Stimulated activated CD8-positive, alpha-beta memory T cell treated with anti-CD3 and anti-CD28 coated beads, Interleukin-12 subunit alpha, Interleukin-12 subunit beta, amount 100 ng/mL, for 4 hours (primary cell): ENCODE measurements around the gene SBF2.

Experiments used
- DNase-seq: peaks from one replicate; pipeline ENCODE4 v3.0.0-alpha.2; 2020; ENCODE audit warnings: low read depth

The SBF2 gene

GRCh38 chr11:10317776-10318526 is 23.9 kb upstream of the SBF2 start:
- DNase-seq, result no peak

DNA sequence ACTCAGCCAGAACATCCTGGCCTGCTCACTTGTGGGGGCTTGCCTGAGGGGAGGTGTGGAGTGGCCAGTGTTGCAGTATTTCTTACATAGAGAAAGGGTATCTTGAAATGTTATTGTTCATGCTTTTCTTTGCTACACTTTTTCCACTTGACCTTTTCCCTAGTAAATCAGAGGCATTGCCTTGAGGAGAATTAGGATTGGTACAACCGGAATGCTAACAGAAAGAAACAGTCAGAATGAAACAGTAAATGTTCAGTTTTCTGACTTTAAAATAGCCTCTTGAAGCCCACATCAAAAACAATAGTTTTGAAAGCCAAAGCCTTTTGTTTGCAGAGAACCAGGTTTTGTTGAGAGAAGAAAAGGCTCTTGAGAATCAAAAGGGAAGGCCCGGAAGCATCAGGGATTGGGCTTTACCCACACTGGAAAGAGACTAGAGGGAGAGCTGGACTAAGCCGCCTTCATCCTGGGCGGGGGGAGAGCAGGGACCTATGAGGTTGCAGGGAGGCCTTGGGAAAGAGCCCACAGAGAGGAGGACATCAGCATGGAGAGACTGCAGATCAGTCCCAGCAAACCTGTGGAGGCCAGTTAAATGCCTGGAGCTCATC is 23.2 kb upstream of the SBF2 start:
- no peak for DNase-seq

DNA sequence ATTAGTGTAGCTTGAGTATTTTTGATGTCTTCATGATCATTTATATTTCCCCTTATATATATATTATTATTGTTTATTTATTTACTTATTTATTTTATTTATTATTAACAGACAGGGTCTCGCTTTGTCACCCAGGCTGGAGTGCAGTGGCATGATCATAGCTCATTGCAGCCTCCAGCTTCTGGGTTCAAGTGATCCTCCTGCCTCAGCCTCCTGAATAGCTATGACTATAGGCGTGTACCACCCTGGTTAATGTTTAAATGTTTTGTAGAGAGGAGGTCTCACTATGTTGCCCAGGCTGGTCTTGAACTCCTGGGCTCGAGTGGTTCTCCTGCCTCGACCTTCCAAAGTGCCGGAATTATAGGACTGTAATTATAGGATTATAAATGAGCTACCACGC is 21.1 kb upstream of the SBF2 start:
- no peak for DNase-seq

- no peak for DNase-seq
These were observed 20.4 kb upstream of the SBF2 start for GRCh38 chr11:10314199-10315072.

DNA sequence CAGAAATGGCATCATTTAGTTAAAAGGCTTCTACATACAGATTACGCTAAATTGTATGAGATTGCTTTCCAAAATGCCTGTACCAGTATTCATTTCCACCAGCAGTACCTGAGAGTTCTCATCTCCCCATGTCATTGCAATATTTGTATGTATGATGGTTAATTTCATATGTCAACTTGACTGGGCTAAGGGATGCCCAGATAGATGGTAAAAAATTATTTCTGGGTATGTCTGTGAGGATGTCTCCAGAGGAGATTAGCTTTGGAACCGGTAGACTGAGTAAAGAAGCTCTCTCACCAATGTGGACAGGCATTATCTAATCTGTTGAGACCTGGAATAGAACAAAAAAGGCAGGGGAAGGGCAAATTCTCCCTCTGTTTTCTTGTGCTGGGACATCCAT is 17.8 kb upstream of the SBF2 start:
- no peak for DNase-seq

DNA sequence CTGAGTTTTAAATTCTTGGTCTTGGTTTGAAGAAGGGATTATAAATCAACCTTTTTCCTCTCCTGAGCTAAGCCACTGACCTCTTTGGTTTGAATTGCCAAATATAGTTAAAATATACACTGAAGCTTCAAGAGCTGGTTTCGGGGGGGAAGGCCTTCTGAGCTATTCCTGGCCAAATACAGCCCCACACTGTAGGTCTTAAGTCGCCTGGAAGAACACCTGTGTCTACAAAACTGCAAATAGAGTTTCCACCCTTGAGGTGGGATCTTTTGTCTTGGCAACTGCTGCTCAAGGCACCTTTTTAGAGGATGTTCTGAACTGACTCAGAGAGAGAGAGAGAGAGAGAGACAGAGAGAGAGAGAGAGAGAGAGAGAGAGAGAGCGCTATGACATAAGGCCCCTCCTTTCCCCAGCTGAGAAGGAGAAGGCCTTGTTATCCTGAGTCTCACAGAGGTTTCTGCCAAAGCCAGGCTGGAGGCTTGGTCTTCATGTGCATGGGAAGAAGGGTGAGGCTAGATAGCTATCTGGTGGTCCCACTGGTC is 16.4 kb upstream of the SBF2 start:
- DNase-seq, result no peak

DNA sequence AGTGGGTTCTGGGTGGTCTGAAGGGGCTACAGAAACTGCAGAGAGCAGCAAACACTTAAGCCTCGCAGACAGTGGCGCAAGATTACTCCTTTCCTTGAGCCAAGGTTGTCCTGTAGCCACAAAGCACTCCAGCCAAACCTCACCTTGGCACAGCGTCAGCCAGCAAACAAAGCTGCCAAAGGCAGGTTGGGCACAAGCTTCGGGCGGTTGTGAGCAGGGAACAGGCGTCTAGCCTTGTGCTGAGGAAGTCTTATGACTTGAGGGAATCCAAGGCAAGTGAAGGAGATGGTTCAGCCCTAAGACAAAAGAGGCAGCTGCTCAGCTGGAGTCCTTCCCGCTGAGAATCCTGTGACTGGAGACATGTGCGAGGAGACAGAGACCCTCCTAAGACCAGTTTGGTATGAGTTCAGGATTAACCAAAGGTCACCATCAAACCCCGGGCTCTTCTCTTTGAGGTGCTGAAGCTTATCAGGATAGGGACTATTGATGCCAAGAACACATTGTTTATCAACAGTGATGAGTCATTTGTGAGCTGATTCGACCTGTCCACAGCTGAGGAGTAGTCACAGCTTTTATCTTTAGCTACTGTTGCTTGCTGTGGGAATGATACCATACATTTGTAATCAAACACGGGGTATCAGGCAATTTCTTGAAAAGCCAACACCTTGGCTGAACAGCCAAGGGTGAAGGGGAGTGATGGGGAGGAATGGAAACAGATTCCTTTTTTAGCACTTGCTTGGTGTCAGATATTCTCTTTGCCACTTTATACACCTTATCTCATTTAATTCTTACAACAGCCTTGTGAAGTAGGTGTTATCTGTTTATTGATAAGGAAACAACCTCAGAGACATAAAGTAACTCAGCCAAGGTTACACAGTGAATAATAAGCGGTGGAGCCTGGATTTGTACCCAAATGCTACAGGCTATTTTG is 15.4 kb upstream of the SBF2 start:
- no peak for DNase-seq

GRCh38 chr11:10308201-10308954 is 14.4 kb upstream of the SBF2 start:
- no peak for DNase-seq

- DNase-seq, result peak; percentile 79
These were observed 13.6 kb upstream of the SBF2 start for GRCh38 chr11:10307400-10308200.

DNA sequence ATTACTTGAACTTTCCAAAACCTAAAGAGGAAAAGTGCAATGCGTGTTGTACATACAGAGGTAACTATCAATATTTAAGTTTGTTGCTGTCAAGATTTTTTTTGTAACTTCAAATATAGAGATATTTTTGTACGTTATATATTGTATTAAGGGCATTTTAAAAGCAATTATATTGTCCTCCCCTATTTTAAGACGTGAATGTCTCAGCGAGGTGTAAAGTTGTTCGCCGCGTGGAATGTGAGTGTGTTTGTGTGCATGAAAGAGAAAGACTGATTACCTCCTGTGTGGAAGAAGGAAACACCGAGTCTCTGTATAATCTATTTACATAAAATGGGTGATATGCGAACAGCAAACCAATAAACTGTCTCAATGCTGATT is 13.0 kb upstream of the SBF2 start:
- no peak for DNase-seq

DNA sequence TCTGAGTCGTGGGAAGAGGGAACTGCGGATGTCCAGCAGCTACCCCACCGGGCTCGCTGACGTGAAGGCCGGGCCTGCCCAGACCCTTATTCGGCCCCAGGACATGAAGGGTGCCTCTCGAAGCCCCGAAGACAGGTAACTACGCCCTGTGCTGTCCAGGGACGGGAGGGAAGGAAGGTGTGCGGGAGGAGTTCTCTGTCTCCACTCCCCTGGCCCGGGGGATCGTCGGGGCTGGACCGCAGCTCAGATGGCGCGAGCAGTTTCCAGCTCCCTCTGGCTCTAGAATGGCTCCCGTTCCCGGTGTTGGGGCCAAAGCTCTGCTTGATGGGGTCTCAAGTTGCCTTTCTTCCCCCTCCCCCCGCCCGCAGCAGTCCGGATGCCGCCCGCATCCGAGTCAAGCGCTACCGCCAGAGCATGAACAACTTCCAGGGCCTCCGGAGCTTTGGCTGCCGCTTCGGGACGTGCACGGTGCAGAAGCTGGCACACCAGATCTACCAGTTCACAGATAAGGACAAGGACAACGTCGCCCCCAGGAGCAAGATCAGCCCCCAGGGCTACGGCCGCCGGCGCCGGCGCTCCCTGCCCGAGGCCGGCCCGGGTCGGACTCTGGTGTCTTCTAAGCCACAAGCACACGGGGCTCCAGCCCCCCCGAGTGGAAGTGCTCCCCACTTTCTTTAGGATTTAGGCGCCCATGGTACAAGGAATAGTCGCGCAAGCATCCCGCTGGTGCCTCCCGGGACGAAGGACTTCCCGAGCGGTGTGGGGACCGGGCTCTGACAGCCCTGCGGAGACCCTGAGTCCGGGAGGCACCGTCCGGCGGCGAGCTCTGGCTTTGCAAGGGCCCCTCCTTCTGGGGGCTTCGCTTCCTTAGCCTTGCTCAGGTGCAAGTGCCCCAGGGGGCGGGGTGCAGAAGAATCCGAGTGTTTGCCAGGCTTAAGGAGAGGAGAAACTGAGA is 12.2 kb upstream of the SBF2 start:
- no peak for DNase-seq

DNA sequence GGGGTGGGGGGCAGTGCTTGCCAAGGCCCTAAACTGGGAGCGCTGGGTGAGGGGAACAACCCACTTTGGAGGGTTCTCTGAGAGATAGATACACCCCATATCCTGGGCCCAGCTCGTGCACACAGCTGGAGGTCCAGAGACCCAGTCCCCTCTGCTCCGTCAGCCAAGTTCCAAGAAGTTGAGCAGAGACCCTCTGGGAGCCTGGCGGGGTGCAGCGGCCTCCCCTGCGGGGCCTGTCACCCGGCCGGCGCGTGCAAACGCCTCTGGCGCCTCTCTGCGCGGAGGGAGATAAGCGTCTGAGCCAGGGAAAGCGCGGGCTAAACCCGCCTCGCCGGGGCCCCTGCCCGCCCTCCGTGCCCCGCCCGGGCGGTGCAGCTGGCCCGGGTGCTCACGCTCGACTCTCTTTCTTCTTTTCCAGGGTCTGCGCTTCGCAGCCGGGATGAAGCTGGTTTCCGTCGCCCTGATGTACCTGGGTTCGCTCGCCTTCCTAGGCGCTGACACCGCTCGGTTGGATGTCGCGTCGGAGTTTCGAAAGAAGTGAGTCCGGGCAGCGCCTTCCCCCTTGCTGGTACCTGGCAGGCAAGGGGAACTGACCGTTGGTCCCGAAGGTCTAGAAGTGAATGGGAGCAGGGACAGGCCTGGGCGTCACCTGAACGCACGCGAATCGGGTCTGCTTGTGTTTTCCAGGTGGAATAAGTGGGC is 11.4 kb upstream of the SBF2 start:
- DNase-seq, result no peak

DNA sequence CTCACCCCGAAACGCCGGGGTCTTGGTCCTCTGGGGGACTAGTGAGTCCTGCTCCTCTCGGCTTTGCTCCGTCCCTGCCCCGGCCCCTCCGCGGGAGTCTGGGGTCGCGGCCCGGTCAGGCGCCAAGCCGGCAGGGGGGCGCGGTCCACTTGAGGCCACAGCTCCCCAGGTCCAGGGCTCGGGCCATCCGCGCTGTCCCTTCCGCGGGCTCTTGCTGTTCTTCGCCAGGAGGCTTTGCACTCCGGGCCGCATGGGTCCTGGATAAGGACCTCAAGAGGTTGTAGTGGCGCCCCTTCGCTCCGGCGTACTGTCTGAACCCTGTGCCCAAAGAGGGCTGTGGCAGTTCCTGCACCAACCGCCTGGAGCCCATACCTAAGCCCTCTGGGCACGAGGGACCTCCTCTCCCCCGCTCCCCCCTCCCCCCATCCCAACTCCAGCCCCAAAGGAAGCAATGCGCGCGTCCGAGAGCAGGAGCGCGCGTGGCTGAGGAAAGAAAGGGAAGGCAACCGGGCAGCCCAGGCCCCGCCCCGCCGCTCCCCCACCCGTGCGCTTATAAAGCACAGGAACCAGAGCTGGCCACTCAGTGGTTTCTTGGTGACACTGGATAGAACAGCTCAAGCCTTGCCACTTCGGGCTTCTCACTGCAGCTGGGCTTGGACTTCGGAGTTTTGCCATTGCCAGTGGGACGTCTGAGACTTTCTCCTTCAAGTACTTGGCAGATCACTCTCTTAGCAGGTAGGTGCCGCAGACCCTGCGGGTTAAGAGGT is 10.7 kb upstream of the SBF2 start, which contains the start of gene ADM:
TSS of gene ADM (plus strand) at position 579 of the 767 bp plus-strand sequence. CDS start 628 bp downstream, outside the sequence.
- DNase-seq, result no peak

- DNase-seq, result no peak
These were observed 9.7 kb upstream of the SBF2 start for GRCh38 chr11:10303558-10304363.

DNA sequence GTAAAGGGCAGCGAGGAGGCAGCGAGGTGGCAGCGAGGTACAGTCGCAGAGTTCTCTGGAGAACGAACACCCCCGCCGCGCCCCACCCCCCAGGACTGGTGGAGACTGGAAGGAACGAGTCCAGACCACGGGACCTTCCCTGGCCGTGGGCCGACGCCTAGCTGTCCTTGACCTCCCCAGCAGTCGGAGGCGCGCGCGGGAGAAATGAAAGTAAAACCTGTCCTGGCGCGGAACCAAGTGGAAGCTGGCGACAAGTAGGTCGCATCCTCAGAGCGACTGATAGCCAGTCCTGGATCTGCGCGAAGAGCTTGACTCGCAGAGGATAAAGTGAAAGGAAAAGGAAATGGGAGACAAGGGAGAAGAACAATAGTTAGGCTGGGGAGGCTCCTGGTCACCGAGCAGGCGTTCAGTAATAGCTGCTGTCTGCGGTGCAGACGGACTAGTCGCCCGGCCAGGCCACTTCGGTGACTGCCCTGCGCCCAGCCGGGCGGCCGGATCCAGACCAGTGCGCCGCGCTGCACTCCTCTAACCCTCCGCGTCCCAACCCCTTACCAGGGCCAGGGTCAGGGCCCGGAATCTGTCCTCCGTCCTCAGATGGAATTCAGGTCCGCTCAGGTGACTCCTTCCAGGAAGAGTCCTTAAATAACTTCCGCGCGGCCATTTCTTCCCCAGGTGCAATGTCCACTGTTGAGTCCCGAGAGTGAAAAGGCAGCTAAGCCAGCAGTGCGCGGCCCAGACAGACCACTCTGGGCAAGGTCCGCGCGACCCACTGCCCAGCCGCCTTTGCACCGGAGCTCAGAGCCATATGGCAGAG is 8.9 kb upstream of the SBF2 start:
- peak; percentile 56 for DNase-seq

- no peak for DNase-seq
These were observed 8.3 kb upstream of the SBF2 start for GRCh38 chr11:10302359-10302743.
